HCT116 (cell line): ENCODE measurements around the gene PIGP. TPM values are rescaled to one million over a fixed set of nuclear protein-coding genes. Genes with fewer than 3 reads are reported as not detected.

ENCODE experiments used
- ATAC-seq: fragments of 200-7000 bp; cut with Tn5 transposase; 2 replicates; pipeline ENCODE4 v1.9.1; 2020; ENCODE audit warnings: mild to moderate bottlenecking, moderate library complexity
- BruUV-seq: library from RNA; stranded (reverse); fragments of 400-500 nt; replicated peaks from 2 replicates; lab custom pipeline; 2021; lab: Mats Ljungman, UMichigan
- CTCF ChIA-PET: fragments of 300-600 bp; sonication (Branson Sonifier 250); formaldehyde crosslinking; loops from one replicate; lab custom pipeline; 2021; ENCODE audit warnings: antibody characterized with exemption; lab: Charles Lee
- POLR2A ChIA-PET: fragments of 300-600, 350-600 bp; sonication (Branson Sonifier 250); formaldehyde crosslinking; loops from one replicate; lab custom pipeline; 2021; ENCODE audit warnings: antibody characterized with exemption; lab: Charles Lee
- RAD21 ChIA-PET, 2 experiments: fragments of 300-600 bp; sonication (Branson Sonifier 250); formaldehyde crosslinking; loops; one replicate each; lab custom pipeline; 2023; ENCODE audit warnings: low total read pairs in 2 of 2; ENCODE audit not compliant: uncharacterized antibody in 2 of 2, unreplicated experiment in 2 of 2, low non-redundant PET in 1 of 2; lab: Charles Lee
- DNase-seq: peaks from one replicate; pipeline ENCODE4 v3.0.0-alpha.2; 2010; ENCODE audit warnings: low read depth, low spot score
- H2AFZ ChIP-seq: fragments of 200-600 bp; shearing (Covaris generic), sonication (generic); 2 replicates; pipeline ENCODE4 v1.6.1; 2017; ENCODE audit warnings: low read depth, mixed run types, mixed read lengths, antibody characterized with exemption, low read length; ENCODE audit not compliant: poor library complexity, severe bottlenecking
- H3K27ac ChIP-seq: 2 replicates; pipeline ENCODE4 v1.5.1; 2012; ENCODE audit warnings: low read depth, low read length
- H3K27me3 ChIP-seq: fragments of 200-600 bp; sonication (generic); 2 replicates; pipeline ENCODE4 v1.6.1; 2016; ENCODE audit warnings: mixed run types, low read length, mixed read lengths; ENCODE audit not compliant: insufficient read depth
- H3K36me3 ChIP-seq, 2 experiments: fragments of 200-500 bp in 1 of 2; fragments of 200-600 bp in 1 of 2; sonication (Bioruptor generic) in 1 of 2; sonication (generic) in 1 of 2; 2 replicates each; pipeline versions ENCODE4 v1.5.1 to v1.6.1; 2014 to 2016; ENCODE audit warnings: low read length in 2 of 2, inconsistent platforms in 1 of 2, mixed read lengths in 1 of 2, mixed run types in 1 of 2; ENCODE audit not compliant: insufficient read depth in 2 of 2, control insufficient read depth in 1 of 2
- H3K4me1 ChIP-seq, 2 experiments: fragments of 200-600 bp in 1 of 2; sonication (generic) in 1 of 2; 2 replicates each; pipeline versions ENCODE4 v1.5.1 to v1.6.1; 2012 to 2017; ENCODE audit warnings: low read length in 2 of 2, inconsistent platforms in 1 of 2, mild to moderate bottlenecking in 1 of 2, mixed read lengths in 1 of 2, mixed run types in 1 of 2, moderate library complexity in 1 of 2; ENCODE audit not compliant: insufficient read depth in 2 of 2, control insufficient read depth in 1 of 2
- H3K4me2 ChIP-seq: fragments of 200-600 bp; sonication (generic); 2 replicates; pipeline ENCODE4 v1.6.1; 2017; ENCODE audit warnings: mixed run types, low read length, mixed read lengths
- H3K4me3 ChIP-seq, 2 experiments: fragments of 200-600 bp in 1 of 2; sonication (generic) in 1 of 2; replicated peaks in 1 of 2; 2 replicates each; pipeline ENCODE4 v1.5.1; 2011 to 2016; ENCODE audit warnings: low read length in 2 of 2, control low read depth in 1 of 2, low read depth in 1 of 2, mild to moderate bottlenecking in 1 of 2, mixed read lengths in 1 of 2, mixed run types in 1 of 2
- H3K79me2 ChIP-seq: fragments of 200-600 bp; sonication (generic); 2 replicates; pipeline ENCODE4 v1.6.1; 2017; ENCODE audit warnings: mild to moderate bottlenecking, mixed run types, low read length, moderate library complexity, mixed read lengths; ENCODE audit not compliant: insufficient read depth
- H3K9ac ChIP-seq: fragments of 200-600 bp; sonication (generic); 2 replicates; pipeline ENCODE4 v1.6.1; 2016; ENCODE audit warnings: low read length, mixed read lengths
- H3K9me2 ChIP-seq: fragments of 200-600 bp; sonication (generic), shearing (Covaris generic); 2 replicates; pipeline ENCODE4 v1.6.1; 2017; ENCODE audit warnings: mixed run types, mild to moderate bottlenecking, moderate library complexity; ENCODE audit not compliant: insufficient read depth
- H3K9me3 ChIP-seq, 2 experiments: fragments of 200-500 bp in 1 of 2; fragments of 200-600 bp in 1 of 2; sonication (Bioruptor generic) in 1 of 2; sonication (generic) in 1 of 2; 2 replicates each; pipeline ENCODE4 v1.6.1; 2014 to 2017; ENCODE audit warnings: low read length in 2 of 2, mixed read lengths in 2 of 2, inconsistent platforms in 1 of 2, low read depth in 1 of 2, mild to moderate bottlenecking in 1 of 2, mixed run types in 1 of 2, moderate library complexity in 1 of 2; ENCODE audit not compliant: control insufficient read depth in 1 of 2, insufficient read depth in 1 of 2
- H4K20me1 ChIP-seq: fragments of 200-600 bp; sonication (generic), shearing (Covaris generic); 2 replicates; pipeline ENCODE4 v1.6.1; 2017; ENCODE audit warnings: mixed run types, mild to moderate bottlenecking, moderate library complexity; ENCODE audit not compliant: insufficient read depth
- ATF3 ChIP-seq: IDR thresholded peaks from 2 replicates; pipeline ENCODE4 v1.6.1; 2012
- CBX3 ChIP-seq: IDR thresholded peaks from 2 replicates; pipeline ENCODE4 v1.6.1; 2012; ENCODE audit warnings: low read depth
- CTCF ChIP-seq, 3 experiments: fragments of 200-600 bp in 1 of 3; sonication (generic) in 1 of 3; IDR thresholded peaks in 2 of 3; conservative IDR thresholded peaks in 1 of 3; 2 replicates each; pipeline ENCODE4 v1.5.1; 2012 to 2017; ENCODE audit warnings: low read depth in 2 of 3, low read length in 2 of 3, antibody characterized with exemption in 1 of 3, borderline replicate concordance in 1 of 3, control low read depth in 1 of 3, mild to moderate bottlenecking in 1 of 3, mixed read lengths in 1 of 3, mixed run types in 1 of 3, moderate library complexity in 1 of 3; ENCODE audit not compliant: insufficient read depth in 1 of 3
- EGR1 ChIP-seq: IDR thresholded peaks from 2 replicates; pipeline ENCODE4 v1.6.1; 2012; ENCODE audit warnings: low read depth
- EZH2 ChIP-seq: fragments of 200-600 bp; sonication (generic); IDR thresholded peaks from 2 replicates; pipeline ENCODE4 v1.6.1; 2017; ENCODE audit warnings: antibody characterized with exemption, mixed run types
- EZH2phosphoT487 ChIP-seq: fragments of 200-600 bp; IDR thresholded peaks from 2 replicates; pipeline ENCODE4 v1.6.1; 2018; ENCODE audit warnings: antibody characterized with exemption, borderline replicate concordance
- FOSL1 ChIP-seq: IDR thresholded peaks from 2 replicates; pipeline ENCODE4 v1.6.1; 2012; ENCODE audit warnings: low read depth
- MAX ChIP-seq: IDR thresholded peaks from 2 replicates; pipeline ENCODE4 v1.6.1; 2012
- POLR2A ChIP-seq: IDR thresholded peaks from 2 replicates; pipeline ENCODE4 v1.7.0; 2011; ENCODE audit warnings: borderline replicate concordance; ENCODE audit not compliant: insufficient read depth, insufficient read length; ENCODE audit errors: extremely low read depth
- RAD21 ChIP-seq: IDR thresholded peaks from 2 replicates; pipeline ENCODE4 v1.6.1; 2012; ENCODE audit warnings: low read depth, mild to moderate bottlenecking
- REST ChIP-seq: IDR thresholded peaks from 2 replicates; pipeline ENCODE4 v1.6.1; 2012; ENCODE audit warnings: low read depth
- SIN3A ChIP-seq: IDR thresholded peaks from 2 replicates; pipeline ENCODE4 v1.6.1; 2012; ENCODE audit warnings: low read depth
- SP1 ChIP-seq: IDR thresholded peaks from 2 replicates; pipeline ENCODE4 v1.6.1; 2012; ENCODE audit warnings: low read depth
- SRF ChIP-seq: IDR thresholded peaks from 2 replicates; pipeline ENCODE4 v1.6.1; 2012; ENCODE audit warnings: low read depth
- YY1 ChIP-seq: IDR thresholded peaks from 2 replicates; pipeline ENCODE4 v1.6.1; 2011; ENCODE audit warnings: low read length, low read depth, moderate library complexity, mild to moderate bottlenecking; ENCODE audit not compliant: insufficient replicate concordance; ENCODE audit errors: extremely low read depth
- ZBTB33 ChIP-seq: IDR thresholded peaks from 2 replicates; pipeline ENCODE4 v1.6.1; 2011; ENCODE audit warnings: mild to moderate bottlenecking, low read length, moderate library complexity; ENCODE audit not compliant: insufficient replicate concordance; ENCODE audit errors: extremely low read depth
- ZNF274 ChIP-seq: fragments of 200-500 bp; sonication (Bioruptor generic); IDR thresholded peaks from 2 replicates; pipeline ENCODE4 v1.6.1; 2014; ENCODE audit warnings: mild to moderate bottlenecking, low read depth, low read length, inconsistent platforms
- intact Hi-C: fragments of 100-400 bp; cut with micrococcal nuclease; formaldehyde crosslinking; loops from 2 replicates; pipeline ENCODE4 v1.10.0; 2022
- total RNA-seq: library from RNA; stranded (reverse); gene quantifications from one replicate; pipeline ENCODE4 v1.2.1, GENCODE V29; 2021; ENCODE audit not compliant: unreplicated experiment

Gene PIGP
- total RNA-seq, 1 experiment from 2014 or later: 23.5 TPM

GRCh38 chr21:37063433-37063832 lies 9.4 kb downstream of the PIGP start:
- Histone ChIP-seq H3K27me3 (no peaks in the 10 kb centered on the region), H3K9me2 (no peaks in the 10 kb centered on the region), H3K4me2 (no peak overlapping the region), H3K27ac (no peak overlapping the region), H4K20me1 (no peaks in the 10 kb centered on the region), H3K79me2 (no peaks in the 10 kb centered on the region), H3K36me3 (no peaks in the 10 kb centered on the region), H3K9me3 (no peaks in the 10 kb centered on the region; a peak in 1 of 4 replicates), H3K4me1 (peaks cover 12 to 15% of the 10 kb centered on the region in 2 experiments), H2AFZ (no peak overlapping the region), H3K4me3 (no peak overlapping the region), H3K9ac (no peak overlapping the region)
- no peak for DNase-seq
- POLR2A ChIA-PET: no interaction called here
- TF ChIP-seq YY1 (no peak), SIN3A (no peak), POLR2A (no peak), SRF (no peak), EZH2 (no peak), RAD21 (no peak), ZNF274 (no peak), FOSL1 (no peak), REST (no peak), ATF3 (no peak), EZH2phosphoT487 (no peak), MAX (no peak), CTCF (IDR thresholded peaks at IDR 0.05 in 2 of 3, conservative IDR thresholded peaks at IDR 0.05 in 1 of 3; ENCODE audit: borderline replicate concordance in 1 of 3, insufficient read depth in 1 of 3, low read depth in 2 of 3, low read length in 2 of 3) (no peak), EGR1 (no peak), ZBTB33 (no peak), SP1 (no peak), CBX3 (no peak)
- BruUV-seq: no TSS peak
- no peak for ATAC-seq
- intact Hi-C loops: no loop called here
- RAD21 ChIA-PET: no interaction called here
- CTCF ChIA-PET: no interaction called here
